OCI-LY1 (cell line): ENCODE measurements around the gene ZNF438.

ENCODE experiments used
- H2AFZ ChIP-seq: fragments of 200-600 bp; sonication (generic), shearing (Covaris generic); 2 replicates; pipeline ENCODE4 v1.6.0; 2014; ENCODE audit warnings: antibody characterized with exemption, mild to moderate bottlenecking, low read length
- H3F3A ChIP-seq: fragments of 200-600 bp; sonication (generic), shearing (Covaris generic); 2 replicates; pipeline ENCODE4 v1.6.0; 2014; ENCODE audit warnings: mild to moderate bottlenecking, antibody characterized with exemption, low read length, moderate library complexity; ENCODE audit not compliant: insufficient read depth
- H3K27ac ChIP-seq: fragments of 200-600 bp; sonication (generic); 2 replicates; pipeline ENCODE4 v1.5.1; 2014; ENCODE audit warnings: low read length, mixed run types, mild to moderate bottlenecking, low read depth; ENCODE audit not compliant: poor library complexity, severe bottlenecking
- H3K27me3 ChIP-seq: fragments of 200-600 bp; sonication (generic); 2 replicates; pipeline ENCODE4 v1.6.0; 2014; ENCODE audit warnings: antibody characterized with exemption, mild to moderate bottlenecking, low read length, moderate library complexity; ENCODE audit not compliant: insufficient read depth
- H3K36me3 ChIP-seq: fragments of 200-600 bp; sonication (generic); 2 replicates; pipeline ENCODE4 v1.6.1; 2014; ENCODE audit warnings: mild to moderate bottlenecking, antibody characterized with exemption, low read length, moderate library complexity, mixed read lengths; ENCODE audit not compliant: insufficient read depth
- H3K4me1 ChIP-seq: fragments of 200-600 bp; sonication (generic); 2 replicates; pipeline ENCODE4 v1.5.1; 2014; ENCODE audit warnings: mild to moderate bottlenecking, low read length, moderate library complexity; ENCODE audit not compliant: insufficient read depth, severe bottlenecking
- H3K4me2 ChIP-seq: fragments of 200-600 bp; sonication (generic), shearing (Covaris generic); 2 replicates; pipeline ENCODE4 v1.6.1; 2014; ENCODE audit warnings: low read length
- H3K4me3 ChIP-seq: fragments of 200-600 bp; sonication (generic); 2 replicates; pipeline ENCODE4 v1.5.1; 2014; ENCODE audit warnings: low read length, low read depth, mild to moderate bottlenecking, mixed read lengths; ENCODE audit not compliant: poor library complexity, severe bottlenecking
- H3K79me2 ChIP-seq: fragments of 200-600 bp; shearing (Covaris generic); 2 replicates; pipeline ENCODE4 v1.6.1; 2016; ENCODE audit warnings: mixed run types, low read length, mixed read lengths; ENCODE audit not compliant: insufficient read depth
- H3K9ac ChIP-seq: fragments of 200-600 bp; sonication (generic), shearing (Covaris generic); 2 replicates; pipeline ENCODE4 v1.6.1; 2014; ENCODE audit warnings: mild to moderate bottlenecking, low read length, mixed read lengths
- H3K9me2 ChIP-seq: fragments of 200-600 bp; sonication (generic), shearing (Covaris generic); 2 replicates; pipeline ENCODE4 v1.6.1; 2014; ENCODE audit warnings: low read depth, mild to moderate bottlenecking, low read length, mixed read lengths
- H3K9me3 ChIP-seq: fragments of 200-600 bp; shearing (Covaris generic); 2 replicates; pipeline ENCODE4 v1.6.1; 2014; ENCODE audit warnings: low read length, mixed read lengths
- H4K20me1 ChIP-seq: fragments of 200-600 bp; sonication (generic), shearing (Covaris generic); 2 replicates; pipeline ENCODE4 v1.6.0; 2016; ENCODE audit warnings: mild to moderate bottlenecking, low read length; ENCODE audit not compliant: insufficient read depth
- CTCF ChIP-seq: fragments of 200-600 bp; sonication (generic), shearing (Covaris generic); IDR thresholded peaks from 2 replicates; pipeline ENCODE4 v1.5.1; 2017; ENCODE audit warnings: mild to moderate bottlenecking, antibody characterized with exemption, low read length, moderate library complexity, mixed read lengths
- EZH2 ChIP-seq: fragments of 200-600 bp; sonication (generic), shearing (Covaris generic); IDR thresholded peaks from 2 replicates; pipeline ENCODE4 v1.8.0; 2017; ENCODE audit warnings: borderline replicate concordance, mixed run types, mild to moderate bottlenecking, antibody characterized with exemption, low read length, moderate library complexity, mixed read lengths

ZNF438 gene

GRCh38 chr10:31055573-31056251 is 24.0 kb upstream of the ZNF438 start:
- H3F3A ChIP-seq: no peaks in the 10 kb centered on the region
- no peak overlapping the region for H3K27ac ChIP-seq
- no peak overlapping the region for H2AFZ ChIP-seq
- H3K9me2 ChIP-seq: no peaks in the 10 kb centered on the region
- no peaks in the 10 kb centered on the region for H4K20me1 ChIP-seq
- H3K4me1 ChIP-seq: no peaks in the 10 kb centered on the region
- no peak for TF ChIP-seq EZH2
- no peak for TF ChIP-seq CTCF
- no peaks in the 10 kb centered on the region for H3K27me3 ChIP-seq
- no peaks in the 10 kb centered on the region for H3K9me3 ChIP-seq
- no peaks in the 10 kb centered on the region for H3K36me3 ChIP-seq
- H3K4me2 ChIP-seq: no peak overlapping the region
- no peak overlapping the region for H3K4me3 ChIP-seq
- no peaks in the 10 kb centered on the region for H3K79me2 ChIP-seq
- no peak overlapping the region for H3K9ac ChIP-seq

GRCh38 chr10:31051703-31052102 is 20.0 kb upstream of the ZNF438 start:
- H3K4me1 ChIP-seq: no peaks in the 10 kb centered on the region

GRCh38 chr10:31042670-31043069 is 11.0 kb upstream of the ZNF438 start:
- Histone ChIP-seq H3K9me2 (no peaks in the 10 kb centered on the region), H3K4me3 (no peak overlapping the region), H3K36me3 (no peaks in the 10 kb centered on the region), H3K9me3 (no peaks in the 10 kb centered on the region), H2AFZ (no peak overlapping the region), H3K27ac (no peak overlapping the region), H3K4me1 (no peaks in the 10 kb centered on the region), H3K79me2 (no peaks in the 10 kb centered on the region), H3F3A (no peaks in the 10 kb centered on the region), H3K9ac (no peak overlapping the region), H4K20me1 (no peaks in the 10 kb centered on the region), H3K27me3 (0 out of 2 replicates have a peak, but pooled peaks cover 5% of the 10 kb centered on the region), H3K4me2 (no peak overlapping the region)
- TF ChIP-seq EZH2 (no peak), CTCF (no peak)

More at GRCh38 chr10:31051703-31052102, 20.0 kb upstream of the ZNF438 start:
- no peaks in the 10 kb centered on the region for H3K79me2 ChIP-seq
- H3K4me3 ChIP-seq: no peak overlapping the region
- H3K9me2 ChIP-seq: no peaks in the 10 kb centered on the region
- H3K9me3 ChIP-seq: no peaks in the 10 kb centered on the region
- no peak overlapping the region for H3K27ac ChIP-seq
- no peaks in the 10 kb centered on the region for H3K27me3 ChIP-seq
- no peak for TF ChIP-seq EZH2
- no peak for TF ChIP-seq CTCF
- no peaks in the 10 kb centered on the region for H3F3A ChIP-seq
- H2AFZ ChIP-seq: no peak overlapping the region
- no peaks in the 10 kb centered on the region for H4K20me1 ChIP-seq
- no peak overlapping the region for H3K9ac ChIP-seq
- no peak overlapping the region for H3K4me2 ChIP-seq
- no peaks in the 10 kb centered on the region for H3K36me3 ChIP-seq
